ENCODE measurements around the gene ADAM33.

GRCh38 chr20:3716195-3716834, 34.5 kb upstream of the ADAM33 start:
- TF ChIP-seq, protein P1, sequence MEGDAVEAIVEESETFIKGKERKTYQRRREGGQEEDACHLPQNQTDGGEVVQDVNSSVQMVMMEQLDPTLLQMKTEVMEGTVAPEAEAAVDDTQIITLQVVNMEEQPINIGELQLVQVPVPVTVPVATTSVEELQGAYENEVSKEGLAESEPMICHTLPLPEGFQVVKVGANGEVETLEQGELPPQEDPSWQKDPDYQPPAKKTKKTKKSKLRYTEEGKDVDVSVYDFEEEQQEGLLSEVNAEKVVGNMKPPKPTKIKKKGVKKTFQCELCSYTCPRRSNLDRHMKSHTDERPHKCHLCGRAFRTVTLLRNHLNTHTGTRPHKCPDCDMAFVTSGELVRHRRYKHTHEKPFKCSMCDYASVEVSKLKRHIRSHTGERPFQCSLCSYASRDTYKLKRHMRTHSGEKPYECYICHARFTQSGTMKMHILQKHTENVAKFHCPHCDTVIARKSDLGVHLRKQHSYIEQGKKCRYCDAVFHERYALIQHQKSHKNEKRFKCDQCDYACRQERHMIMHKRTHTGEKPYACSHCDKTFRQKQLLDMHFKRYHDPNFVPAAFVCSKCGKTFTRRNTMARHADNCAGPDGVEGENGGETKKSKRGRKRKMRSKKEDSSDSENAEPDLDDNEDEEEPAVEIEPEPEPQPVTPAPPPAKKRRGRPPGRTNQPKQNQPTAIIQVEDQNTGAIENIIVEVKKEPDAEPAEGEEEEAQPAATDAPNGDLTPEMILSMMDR (IDR thresholded peaks at IDR 0.05): peak; percentile 81
- TF ChIP-seq ZFX (IDR thresholded peaks at IDR 0.05; ENCODE audit: borderline replicate concordance): no peak
